Neutrophil (primary cell): ENCODE results near the gene OTOF.

ENCODE experiments used
- H3K27ac ChIP-seq: fragments of 200-600 bp; sonication (generic); 2 replicates; pipeline ENCODE4 v1.5.1; 2016; ENCODE audit warnings: mild to moderate bottlenecking, moderate library complexity
- H3K27me3 ChIP-seq: fragments of 200-600 bp; sonication (generic); 2 replicates; pipeline ENCODE4 v1.6.0; 2016; ENCODE audit warnings: mild to moderate bottlenecking
- H3K36me3 ChIP-seq: fragments of 200-600 bp; sonication (generic); 2 replicates; pipeline ENCODE4 v1.5.1; 2017
- H3K4me1 ChIP-seq, 2 experiments: fragments of 200-600 bp in 1 of 2; sonication (generic) in 1 of 2; 1 replicate in 1 of 2; 2 replicates in 1 of 2; pipeline versions ENCODE4 v1.5.1 to v1.6.1; 2013 to 2016; ENCODE audit warnings: low read depth in 1 of 2, low read length in 1 of 2, mild to moderate bottlenecking in 1 of 2, moderate library complexity in 1 of 2; ENCODE audit not compliant: control insufficient read depth in 1 of 2, insufficient read depth in 1 of 2
- H3K4me3 ChIP-seq, 2 experiments: fragments of 200-600 bp in 1 of 2; sonication (generic) in 1 of 2; 1 replicate in 1 of 2; 2 replicates in 1 of 2; pipeline ENCODE4 v1.5.1; 2013 to 2016; ENCODE audit warnings: low read depth in 1 of 2, low read length in 1 of 2, mild to moderate bottlenecking in 1 of 2, moderate library complexity in 1 of 2
- H3K9me3 ChIP-seq: fragments of 200-600 bp; sonication (generic); 2 replicates; pipeline ENCODE4 v1.5.1; 2016
- TF ChIP-seq, protein P1 (sequence below): fragments of 200-600 bp; sonication (generic); IDR thresholded peaks from 2 replicates; pipeline ENCODE4 v1.5.1; 2016; ENCODE audit warnings: antibody characterized with exemption

Gene OTOF

DNA sequence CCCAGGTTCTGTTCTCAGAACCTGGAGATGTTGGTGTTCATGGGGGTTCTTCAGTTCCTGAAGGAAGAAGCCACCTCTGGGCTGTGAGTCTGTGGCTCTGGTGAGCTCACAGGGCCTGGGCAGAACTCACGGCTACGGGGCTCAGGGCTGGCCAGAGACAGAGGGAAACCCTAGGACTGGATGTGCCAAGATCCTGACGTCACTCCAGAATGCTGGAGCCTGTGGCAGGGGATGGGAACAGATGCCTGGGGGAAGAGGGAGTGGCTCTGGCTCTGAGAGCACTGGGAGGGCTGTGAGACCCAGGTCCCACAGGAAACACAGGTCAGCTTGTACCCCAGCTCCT lies at the start of gene OTOF:
Gene OTOF (minus strand): TSS at position 214 of the 343 bp plus-strand sequence.
- H3K9me3 ChIP-seq, result no peaks in the 10 kb centered on the region
- H3K4me3 ChIP-seq, result no peak within 1 kb of the TSS
- TF ChIP-seq, protein P1, sequence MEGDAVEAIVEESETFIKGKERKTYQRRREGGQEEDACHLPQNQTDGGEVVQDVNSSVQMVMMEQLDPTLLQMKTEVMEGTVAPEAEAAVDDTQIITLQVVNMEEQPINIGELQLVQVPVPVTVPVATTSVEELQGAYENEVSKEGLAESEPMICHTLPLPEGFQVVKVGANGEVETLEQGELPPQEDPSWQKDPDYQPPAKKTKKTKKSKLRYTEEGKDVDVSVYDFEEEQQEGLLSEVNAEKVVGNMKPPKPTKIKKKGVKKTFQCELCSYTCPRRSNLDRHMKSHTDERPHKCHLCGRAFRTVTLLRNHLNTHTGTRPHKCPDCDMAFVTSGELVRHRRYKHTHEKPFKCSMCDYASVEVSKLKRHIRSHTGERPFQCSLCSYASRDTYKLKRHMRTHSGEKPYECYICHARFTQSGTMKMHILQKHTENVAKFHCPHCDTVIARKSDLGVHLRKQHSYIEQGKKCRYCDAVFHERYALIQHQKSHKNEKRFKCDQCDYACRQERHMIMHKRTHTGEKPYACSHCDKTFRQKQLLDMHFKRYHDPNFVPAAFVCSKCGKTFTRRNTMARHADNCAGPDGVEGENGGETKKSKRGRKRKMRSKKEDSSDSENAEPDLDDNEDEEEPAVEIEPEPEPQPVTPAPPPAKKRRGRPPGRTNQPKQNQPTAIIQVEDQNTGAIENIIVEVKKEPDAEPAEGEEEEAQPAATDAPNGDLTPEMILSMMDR, result no peak
- no peaks in the 10 kb centered on the region for H3K36me3 ChIP-seq
- no peaks in the 10 kb centered on the region for H3K4me1 ChIP-seq
- no peak within 1 kb of the TSS for H3K27ac ChIP-seq
- H3K27me3 ChIP-seq, result peaks cover 16% of the 10 kb centered on the region

DNA sequence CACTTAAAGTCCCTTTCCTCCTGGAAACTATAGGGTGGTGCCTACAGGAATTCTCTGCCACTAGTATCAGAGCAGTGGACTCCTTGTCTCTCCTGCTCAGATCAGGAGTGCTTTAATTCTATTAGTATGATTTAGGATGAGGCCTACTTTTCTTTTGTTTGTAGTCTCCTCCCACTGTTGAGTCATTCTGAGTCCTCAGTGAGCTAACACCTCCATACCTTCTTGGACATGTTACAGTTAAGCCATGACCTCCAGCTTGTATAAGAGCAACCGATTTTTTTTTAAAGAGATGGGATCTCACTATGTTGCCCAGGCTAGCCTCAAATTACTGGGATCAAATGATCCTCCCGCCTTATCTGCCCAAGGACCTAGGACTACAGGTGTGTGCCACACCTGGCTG lies 48.7 kb upstream of the OTOF start:
- Histone ChIP-seq H3K4me1 (no peaks in the 10 kb centered on the region), H3K27ac (no peak overlapping the region), H3K36me3 (no peaks in the 10 kb centered on the region), H3K27me3 (no peaks in the 10 kb centered on the region), H3K4me3 (no peak overlapping the region), H3K9me3 (no peaks in the 10 kb centered on the region)
- TF ChIP-seq, protein P1, result no peak

DNA sequence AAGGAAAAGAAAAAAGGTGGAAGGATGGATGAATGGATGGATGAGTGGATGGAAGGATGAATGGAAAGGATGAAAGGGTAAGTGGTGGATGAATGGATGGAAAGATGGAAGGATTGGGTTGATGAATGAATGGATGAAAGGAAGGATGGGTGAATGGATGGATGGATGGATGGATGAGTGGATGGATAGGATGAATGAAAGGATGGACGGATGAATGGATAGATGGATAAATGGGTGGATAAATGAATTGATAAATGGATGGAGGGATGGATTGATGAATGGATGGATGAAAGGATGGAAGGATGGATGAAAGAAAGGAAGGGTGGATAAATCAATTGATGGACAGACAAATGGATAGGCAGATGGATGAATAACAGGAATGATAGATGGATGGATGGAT lies 48.2 kb upstream of the OTOF start:
- Histone ChIP-seq H3K4me1 (no peaks in the 10 kb centered on the region), H3K27me3 (no peaks in the 10 kb centered on the region), H3K4me3 (no peak overlapping the region), H3K9me3 (no peaks in the 10 kb centered on the region), H3K36me3 (no peaks in the 10 kb centered on the region), H3K27ac (no peak overlapping the region)
- TF ChIP-seq, protein P1, result no peak

DNA sequence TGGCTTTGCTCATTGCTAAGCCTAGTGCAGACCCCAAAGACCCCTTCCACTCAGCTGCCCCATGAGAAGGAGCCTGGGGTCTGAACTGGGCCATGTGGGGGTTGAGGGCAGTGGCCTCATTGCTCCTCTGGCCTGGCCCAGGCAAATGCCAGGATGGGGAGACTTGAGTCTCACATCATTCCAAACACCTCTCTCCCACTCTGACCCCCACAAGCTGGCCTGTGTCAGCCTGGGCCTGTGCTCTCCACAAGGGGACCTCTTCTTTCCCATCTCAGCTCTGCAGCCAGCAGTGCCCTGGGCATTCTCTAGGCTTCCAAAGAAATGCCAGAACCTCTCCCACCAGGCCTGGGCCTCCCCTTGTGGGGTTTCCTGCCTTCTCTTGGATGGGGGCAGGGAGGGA lies 45.8 kb upstream of the OTOF start:
- Histone ChIP-seq H3K9me3 (no peaks in the 10 kb centered on the region), H3K4me1 (no peaks in the 10 kb centered on the region), H3K4me3 (no peak overlapping the region), H3K27ac (no peak overlapping the region), H3K36me3 (no peaks in the 10 kb centered on the region), H3K27me3 (peaks cover 21% of the 10 kb centered on the region)
- TF ChIP-seq, protein P1, result no peak

DNA sequence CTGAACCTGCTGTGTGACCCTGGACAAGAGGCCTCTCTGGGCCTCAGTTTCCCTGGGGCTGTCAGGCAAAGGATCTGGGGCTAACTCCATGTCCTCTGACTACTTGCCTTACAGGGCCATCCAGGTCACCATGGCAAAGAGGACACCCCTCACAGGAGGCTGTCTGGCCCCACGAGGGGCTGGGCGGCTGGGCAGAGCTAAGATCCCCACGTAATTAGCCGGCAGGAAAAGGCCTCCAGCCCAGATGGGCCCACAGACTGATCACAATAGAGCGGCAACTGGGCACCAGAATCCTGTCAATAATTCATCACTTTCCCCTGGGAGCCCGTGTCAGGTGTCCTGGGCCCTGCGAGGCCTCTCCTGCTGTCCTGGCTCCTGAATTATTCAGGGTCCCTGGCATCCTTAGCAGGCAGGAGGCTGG lies 44.8 kb upstream of the OTOF start:
- Histone ChIP-seq H3K4me3 (no peak overlapping the region), H3K36me3 (no peaks in the 10 kb centered on the region), H3K4me1 (no peaks in the 10 kb centered on the region), H3K9me3 (no peaks in the 10 kb centered on the region), H3K27ac (no peak overlapping the region), H3K27me3 (peaks cover 22% of the 10 kb centered on the region)
- TF ChIP-seq, protein P1, result no peak

DNA sequence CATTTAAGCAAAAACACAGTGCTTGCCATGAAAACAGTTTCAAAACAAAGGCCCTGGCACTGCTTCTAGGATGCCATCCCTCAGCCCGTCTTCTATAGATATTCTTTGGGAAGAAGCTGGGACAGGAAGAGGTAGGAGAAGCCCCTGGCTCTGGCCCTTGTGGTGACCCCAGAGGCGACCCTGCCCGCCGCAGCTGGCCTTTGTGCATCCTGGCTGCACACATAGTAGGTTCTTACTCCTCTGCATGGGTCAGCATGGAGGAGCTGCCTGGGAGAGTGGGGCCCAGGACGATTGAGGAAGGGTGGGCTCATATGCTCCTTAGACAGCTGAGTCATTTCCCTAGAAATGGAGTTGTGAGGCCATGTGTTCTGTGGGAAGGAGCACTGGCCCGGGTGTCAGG lies 44.4 kb upstream of the OTOF start:
- no peak overlapping the region for H3K4me3 ChIP-seq
- peaks cover 22% of the 10 kb centered on the region for H3K27me3 ChIP-seq
- no peaks in the 10 kb centered on the region for H3K36me3 ChIP-seq
- no peak overlapping the region for H3K27ac ChIP-seq
- no peaks in the 10 kb centered on the region for H3K9me3 ChIP-seq
- TF ChIP-seq, protein P1, result no peak
- no peaks in the 10 kb centered on the region for H3K4me1 ChIP-seq
